ENCODE results near the gene SLC2A1.
"Not testable (repeated sequence)": the region's sequence is repeated elsewhere in the genome, so short reads cannot be mapped to it uniquely, and the experiment has no call there.

Gene SLC2A1

DNA sequence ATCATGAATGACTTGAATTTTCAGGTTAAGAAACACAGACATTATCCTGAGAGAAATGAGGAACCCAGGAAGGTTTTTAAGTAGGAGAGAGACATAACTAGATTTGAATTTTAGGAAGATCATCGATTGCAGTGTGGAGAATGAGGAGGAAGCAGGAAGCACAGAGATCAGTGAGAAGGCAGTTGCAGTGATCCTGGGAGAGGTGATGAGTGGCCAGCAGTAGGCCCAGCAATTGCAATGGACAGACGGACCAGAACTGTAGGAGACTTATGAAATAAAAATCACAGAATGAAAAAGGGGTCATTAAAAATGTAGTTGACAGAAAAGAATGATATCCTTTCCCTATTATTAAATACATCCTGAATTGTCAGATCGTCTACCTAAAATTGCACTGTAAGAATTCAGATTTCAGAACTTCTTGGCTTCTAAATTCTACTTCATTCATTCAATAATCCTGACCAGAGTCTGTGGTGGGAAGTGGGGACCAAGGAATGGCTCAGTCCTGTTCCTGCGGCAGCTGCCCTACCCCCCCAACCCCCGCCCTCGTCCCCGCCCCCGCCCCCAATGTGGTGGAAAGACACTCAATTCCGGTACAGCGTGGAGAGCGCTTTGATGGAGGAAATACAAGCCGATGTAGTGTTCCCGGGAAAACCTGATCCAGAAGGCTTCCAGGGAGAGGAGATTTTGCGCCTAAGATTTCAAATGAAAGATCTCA, 35.1 kb downstream of the SLC2A1 start:
- peak overlapping the region; percentile 71 for H3K4me3 Mint-ChIP-seq
- H3K36me3 Mint-ChIP-seq, result peaks cover 87% of the 10 kb centered on the region
- no peak for ATAC-seq
- peak overlapping the region; percentile 90 for H3K27ac Mint-ChIP-seq
- no peak for DNase-seq (ENCODE audit: low spot score in 2 of 2)
- peaks cover 54% of the 10 kb centered on the region for H3K4me1 Mint-ChIP-seq
- H3K9me3 Mint-ChIP-seq, result no peaks in the 10 kb centered on the region

DNA sequence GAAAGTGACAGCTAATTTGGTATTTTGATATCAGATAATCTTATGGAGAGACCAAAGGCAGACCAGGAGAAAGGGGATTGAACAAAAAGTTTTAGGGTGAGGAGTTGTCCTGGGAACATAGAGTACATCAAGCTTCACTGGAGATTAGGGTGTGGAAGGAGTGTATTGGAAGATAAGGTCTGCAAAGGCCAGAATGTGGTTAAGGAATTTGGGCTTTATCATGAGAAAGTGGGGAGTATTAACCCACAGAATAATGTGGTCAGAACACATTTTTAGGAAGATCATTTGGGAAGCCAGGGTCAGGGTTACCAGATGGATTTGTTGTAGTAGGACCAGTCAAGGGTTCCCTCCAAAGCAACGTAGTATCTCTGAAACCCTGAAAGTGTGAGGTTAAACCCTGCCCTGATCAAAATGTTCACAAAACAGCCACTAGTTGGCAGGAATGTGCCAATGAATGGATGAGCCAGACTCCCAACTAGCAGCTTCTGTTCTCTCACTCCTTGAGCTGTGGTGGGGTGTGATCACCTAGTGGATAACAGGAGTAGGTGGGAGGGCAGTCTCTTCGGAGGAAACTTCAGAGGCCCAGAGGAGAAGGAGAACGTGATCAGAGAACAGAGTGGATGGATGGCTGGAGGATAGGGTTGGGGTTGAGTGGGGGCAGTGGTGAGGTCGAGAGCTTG, 35.8 kb downstream of the SLC2A1 start:
- Mint-ChIP-seq H3K4me3 (peak overlapping the region; percentile 71), H3K36me3 (peaks cover 81% of the 10 kb centered on the region), H3K27ac (peak overlapping the region; percentile 90), H3K9me3 (no peaks in the 10 kb centered on the region), H3K4me1 (peaks cover 47% of the 10 kb centered on the region)
- ATAC-seq (peak; percentile 63), DNase-seq (ENCODE audit: low spot score in 2 of 2) (peak in 1 of 2 donors; percentile 78)

DNA sequence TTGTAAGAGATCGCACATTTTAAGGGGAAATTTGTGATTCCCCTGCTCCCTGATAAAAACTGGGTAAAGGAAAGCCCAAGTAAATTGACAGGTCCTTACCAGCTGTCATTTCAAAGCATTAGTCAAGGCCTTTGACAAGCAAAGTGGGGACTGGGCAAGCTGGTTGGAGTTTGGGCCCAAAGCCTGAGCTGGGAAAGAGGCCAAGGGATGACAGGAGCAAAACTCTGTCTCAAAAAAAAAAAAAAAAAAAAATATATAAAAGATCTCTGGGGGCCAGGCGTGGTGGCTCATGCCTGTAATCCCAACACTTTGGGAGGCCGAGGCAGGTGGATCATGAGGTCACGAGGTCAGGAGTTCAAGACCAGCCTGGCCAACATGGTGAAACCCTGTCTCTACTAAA, 36.9 kb downstream of the SLC2A1 start:
- Mint-ChIP-seq H3K9me3 (no peaks in the 10 kb centered on the region), H3K27ac (peak overlapping the region; percentile 34), H3K4me3 (no peak overlapping the region), H3K36me3 (peaks cover 70% of the 10 kb centered on the region), H3K4me1 (peaks cover 36% of the 10 kb centered on the region)
- ATAC-seq, result no peak
- DNase-seq (ENCODE audit: low spot score in 2 of 2), result peak in 1 of 2 donors; percentile 40

DNA sequence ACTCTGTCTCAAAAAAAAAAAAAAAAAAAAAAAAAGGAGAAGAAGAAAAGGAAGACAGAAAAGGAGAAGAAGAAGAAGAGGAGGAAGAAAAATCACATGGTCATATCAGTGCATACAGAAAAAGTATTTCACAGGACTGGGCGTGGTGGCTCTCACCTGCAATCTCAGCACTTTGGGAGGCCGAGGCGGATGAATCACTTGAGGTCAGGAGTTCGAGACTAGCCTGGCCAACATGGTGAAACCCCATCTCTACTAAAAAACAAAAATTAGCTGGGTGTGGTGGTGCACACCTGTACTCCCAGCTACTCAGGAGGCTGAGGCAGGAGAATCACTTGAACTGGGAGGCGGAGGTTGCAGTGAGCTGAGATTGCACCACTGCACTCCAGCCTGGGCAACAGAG, 39.0 kb downstream of the SLC2A1 start:
- DNase-seq (ENCODE audit: low spot score in 2 of 2); ATAC-seq; H3K4me3 Mint-ChIP-seq; H3K9me3 Mint-ChIP-seq: not testable (repeated sequence)
- H3K4me1 Mint-ChIP-seq, result peaks cover 23% of the 10 kb centered on the region
- peaks cover 49% of the 10 kb centered on the region for H3K36me3 Mint-ChIP-seq
- peak overlapping the region; percentile 61 for H3K27ac Mint-ChIP-seq

DNA sequence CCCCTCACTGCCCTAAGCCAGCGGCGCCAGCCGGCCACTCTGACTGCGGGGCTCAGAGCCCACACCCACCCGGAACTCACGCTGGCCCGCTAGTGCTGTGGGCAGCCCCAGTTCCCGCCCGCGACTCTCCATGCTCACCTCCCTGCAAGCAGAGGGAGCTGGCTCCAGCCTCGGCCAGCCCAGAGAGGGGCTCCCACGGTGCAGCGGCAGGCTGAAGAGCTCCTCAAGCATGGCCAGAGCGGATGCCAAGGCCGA, 41.5 kb downstream of the SLC2A1 start:
- ATAC-seq, result no peak
- Mint-ChIP-seq H3K9me3 (no peaks in the 10 kb centered on the region), H3K4me1 (no peaks in the 10 kb centered on the region), H3K27ac (no peak overlapping the region), H3K4me3 (no peak overlapping the region), H3K36me3 (peaks cover 25% of the 10 kb centered on the region)
- no peak for DNase-seq (ENCODE audit: low spot score in 2 of 2)

DNA sequence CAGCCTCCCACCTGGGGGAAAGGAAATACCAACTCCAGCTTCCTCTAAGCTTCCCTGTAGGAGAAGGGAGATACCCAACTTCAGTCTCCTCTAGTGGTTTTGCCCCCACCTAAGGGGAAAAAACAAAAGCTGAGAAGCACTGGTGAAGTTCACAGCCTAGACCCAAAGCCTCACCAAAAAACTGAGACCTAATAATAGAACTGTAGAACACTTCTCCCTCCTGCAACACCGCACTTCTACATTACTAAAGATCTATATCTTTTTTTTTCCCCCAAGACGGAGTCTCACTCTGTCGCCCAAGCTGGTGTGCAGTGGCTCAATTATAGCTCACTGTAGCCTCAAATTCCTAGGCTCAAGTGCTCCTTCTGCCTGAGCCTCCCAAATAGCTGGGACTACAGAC, 43.2 kb downstream of the SLC2A1 start:
- Mint-ChIP-seq H3K36me3 (peaks cover 8% of the 10 kb centered on the region), H3K4me1 (no peaks in the 10 kb centered on the region), H3K27ac (no peak overlapping the region), H3K9me3 (no peaks in the 10 kb centered on the region), H3K4me3 (no peak overlapping the region)
- DNase-seq (ENCODE audit: low spot score in 2 of 2) (no peak), ATAC-seq (no peak)

DNA sequence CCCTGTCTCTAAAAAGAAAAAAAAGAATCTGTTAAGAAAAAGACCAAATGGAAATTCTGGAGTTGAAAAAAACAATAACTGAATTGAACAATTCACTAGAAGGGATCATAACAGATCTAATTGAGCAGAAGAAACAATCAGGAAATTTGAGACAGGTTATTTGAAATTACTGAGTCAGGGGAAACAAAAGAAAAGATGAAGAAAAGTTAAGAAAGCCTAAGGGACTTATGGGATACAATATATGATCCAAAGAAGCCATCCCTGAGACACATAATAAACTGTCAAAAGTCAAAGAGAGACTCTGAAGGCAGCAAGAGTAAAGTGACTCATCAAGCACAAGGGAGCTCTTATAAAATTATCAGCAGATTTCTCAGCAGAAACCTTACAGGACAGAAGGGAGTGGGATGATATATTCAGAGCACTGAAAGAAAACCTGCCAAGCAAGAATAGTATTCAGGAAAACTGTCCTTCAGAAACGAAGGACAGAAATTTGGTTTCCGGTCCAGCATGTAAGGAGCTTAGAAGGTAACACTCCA, 44.5 kb downstream of the SLC2A1 start:
- Mint-ChIP-seq H3K9me3 (no peaks in the 10 kb centered on the region), H3K4me3 (no peak overlapping the region), H3K4me1 (no peaks in the 10 kb centered on the region), H3K27ac (no peak overlapping the region), H3K36me3 (peaks cover 3% of the 10 kb centered on the region)
- ATAC-seq, result no peak
- no peak for DNase-seq (ENCODE audit: low spot score in 2 of 2)

DNA sequence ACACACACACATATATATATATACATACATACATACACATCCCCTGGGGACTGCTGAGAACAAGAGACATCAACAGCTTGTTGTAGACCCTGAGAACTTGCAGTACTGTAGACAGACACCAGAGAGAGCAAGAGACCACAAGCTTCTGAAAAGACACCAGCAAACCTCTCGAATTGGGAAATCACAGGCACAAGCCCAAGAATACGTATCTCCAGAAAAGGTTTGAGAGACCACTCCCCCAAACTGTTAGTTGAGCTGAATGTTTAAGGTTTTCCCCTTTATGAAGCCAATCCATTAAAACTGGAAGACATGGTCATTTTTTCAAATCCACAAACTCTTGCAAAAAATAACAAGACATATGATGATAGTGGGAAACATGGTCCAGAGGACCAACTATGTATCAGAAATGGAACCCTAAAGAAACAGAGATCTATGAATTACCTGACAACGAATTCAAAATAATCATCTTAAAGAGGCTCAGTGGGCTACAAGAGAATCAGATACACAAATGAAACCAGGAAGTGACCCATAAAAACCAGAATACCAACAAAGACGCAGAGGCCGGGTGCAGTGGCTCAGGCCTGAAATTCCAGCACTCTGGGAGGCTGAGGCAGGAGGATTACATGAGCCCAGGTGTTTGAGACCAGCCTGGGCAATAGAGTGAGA, 45.1 kb downstream of the SLC2A1 start:
- Mint-ChIP-seq H3K4me1 (no peaks in the 10 kb centered on the region), H3K4me3 (no peak overlapping the region), H3K36me3 (no peaks in the 10 kb centered on the region), H3K27ac (no peak overlapping the region), H3K9me3 (no peaks in the 10 kb centered on the region)
- ATAC-seq (peak; percentile 89), DNase-seq (ENCODE audit: low spot score in 2 of 2) (peak in 1 of 2 donors; percentile 77)

DNA sequence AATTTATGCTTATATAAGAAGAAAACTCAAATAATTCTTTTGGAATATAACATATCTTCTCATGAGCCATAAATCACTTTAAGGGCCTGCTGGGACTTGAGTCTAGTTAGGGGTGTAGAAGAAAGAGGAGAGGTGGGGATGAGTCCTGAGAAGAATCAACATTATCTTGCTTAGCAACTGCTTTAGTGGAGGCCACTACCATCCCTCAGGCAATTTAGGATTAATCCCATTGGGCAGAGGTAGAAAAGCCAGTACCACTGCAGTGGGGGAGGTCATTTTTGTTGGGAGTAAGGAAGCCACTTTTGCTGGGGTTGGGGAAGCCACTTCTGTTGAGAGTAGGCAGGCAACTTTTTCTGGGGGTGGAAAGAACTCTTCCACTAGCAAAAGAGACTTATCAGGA, 47.7 kb downstream of the SLC2A1 start:
- H3K27ac Mint-ChIP-seq, result no peak overlapping the region
- DNase-seq (ENCODE audit: low spot score in 2 of 2) (no peak), ATAC-seq (no peak)
- no peaks in the 10 kb centered on the region for H3K36me3 Mint-ChIP-seq
- no peak overlapping the region for H3K4me3 Mint-ChIP-seq
- H3K9me3 Mint-ChIP-seq, result no peaks in the 10 kb centered on the region
- H3K4me1 Mint-ChIP-seq, result no peaks in the 10 kb centered on the region

DNA sequence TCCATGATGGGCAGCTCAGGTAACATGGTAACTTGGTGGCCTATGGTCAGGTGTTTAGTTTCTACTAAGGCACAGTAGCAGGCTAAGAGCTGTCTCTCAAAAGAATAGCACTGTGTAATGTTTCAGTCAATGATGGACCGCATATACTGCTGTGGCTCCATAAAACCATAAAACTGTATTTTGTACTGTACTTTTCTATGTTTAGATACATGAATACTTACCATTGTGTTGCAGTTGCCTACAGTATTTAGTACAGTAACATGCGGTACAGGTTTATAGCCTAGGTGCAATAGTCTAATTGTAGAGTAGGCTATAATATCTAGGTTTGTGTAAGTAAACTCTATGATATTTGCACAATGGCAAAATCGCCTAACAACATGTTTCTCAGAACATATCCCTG, 50.6 kb downstream of the SLC2A1 start:
- ATAC-seq, result no peak
- Mint-ChIP-seq H3K9me3 (no peaks in the 10 kb centered on the region), H3K4me1 (no peaks in the 10 kb centered on the region), H3K4me3 (no peak overlapping the region), H3K27ac (no peak overlapping the region), H3K36me3 (no peaks in the 10 kb centered on the region)
- DNase-seq (ENCODE audit: low spot score in 2 of 2), result no peak

DNA sequence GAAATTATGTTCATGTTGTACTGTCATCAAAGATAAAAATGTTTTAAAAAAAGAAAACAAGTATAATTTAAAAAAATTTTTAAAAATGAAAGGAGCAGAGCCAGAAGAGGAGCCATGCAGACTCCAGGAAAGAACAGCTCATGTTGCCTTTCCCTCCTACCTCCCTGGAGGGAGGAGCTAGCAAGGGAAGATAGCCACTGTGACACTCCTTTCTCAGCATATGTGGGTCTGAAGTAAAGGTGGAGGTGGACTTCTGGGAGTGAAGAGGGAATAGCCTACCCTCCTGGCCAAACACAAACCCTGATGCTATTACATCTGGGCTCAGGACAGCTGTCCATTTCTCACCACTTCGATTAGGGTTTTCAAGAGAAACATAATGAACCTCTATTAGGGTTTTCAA, 54.2 kb downstream of the SLC2A1 start:
- Mint-ChIP-seq H3K4me3 (no peak overlapping the region), H3K36me3 (no peaks in the 10 kb centered on the region), H3K9me3 (no peaks in the 10 kb centered on the region), H3K27ac (no peak overlapping the region), H3K4me1 (no peaks in the 10 kb centered on the region)
- ATAC-seq (no peak), DNase-seq (ENCODE audit: low spot score in 2 of 2) (no peak)

DNA sequence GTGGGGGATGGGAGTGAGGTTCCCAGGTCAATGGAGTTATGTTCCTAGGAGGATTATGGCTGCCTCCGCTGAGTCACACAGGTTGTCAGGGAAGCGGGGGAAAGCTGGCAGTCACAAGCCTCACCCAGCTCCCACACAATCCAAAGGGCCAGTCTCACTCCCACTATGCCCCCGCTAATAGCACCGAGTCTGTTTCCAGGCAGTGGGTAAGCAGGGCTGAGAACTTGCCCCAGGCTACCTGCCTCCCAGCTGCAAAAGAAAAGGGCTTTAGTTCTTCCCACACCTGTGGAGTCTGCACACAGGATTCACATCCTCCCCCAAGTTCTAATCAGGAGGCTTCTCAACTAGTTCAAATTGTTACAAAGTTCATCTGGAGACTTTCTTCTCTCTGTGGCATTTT, 58.7 kb downstream of the SLC2A1 start:
- not testable (repeated sequence) for ATAC-seq, H3K4me3 Mint-ChIP-seq, H3K27ac Mint-ChIP-seq

DNA sequence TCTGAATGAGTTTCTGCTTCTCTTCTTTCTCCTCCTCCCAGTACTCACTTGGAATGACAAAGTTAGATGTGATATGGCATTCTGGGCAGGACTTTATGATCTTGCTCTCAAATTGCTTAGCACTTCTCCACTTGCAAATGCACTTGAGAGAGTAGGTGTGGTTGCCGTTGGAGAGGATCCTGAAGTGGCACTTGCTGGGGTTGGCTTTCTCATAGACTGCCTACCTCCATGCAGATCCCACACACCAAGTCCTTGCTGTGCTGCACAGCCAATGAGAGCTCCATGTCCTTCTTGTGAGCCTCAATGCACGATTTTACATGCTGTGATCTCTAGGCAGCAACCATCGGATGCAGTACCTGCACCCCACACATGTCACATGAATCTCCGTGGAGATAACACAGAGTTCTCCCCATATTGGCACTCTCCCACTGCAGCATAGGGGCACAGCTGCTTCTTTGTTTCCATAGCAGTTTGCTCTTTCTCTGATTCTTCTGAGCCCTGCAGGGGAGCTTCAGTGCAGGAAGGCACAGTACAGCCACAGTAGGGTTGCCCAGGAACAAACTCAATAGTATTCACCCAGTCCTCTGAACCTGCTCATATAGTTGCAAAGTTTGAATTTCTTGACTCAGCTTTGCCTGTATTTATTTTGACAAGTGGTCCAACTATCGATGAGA, 67.1 kb downstream of the SLC2A1 start:
- no peak overlapping the region for H3K27ac Mint-ChIP-seq

More for the DNA sequence above, 58.7 kb downstream of the SLC2A1 start:
- not testable (repeated sequence) for H3K4me1 Mint-ChIP-seq; H3K9me3 Mint-ChIP-seq; DNase-seq (ENCODE audit: low spot score in 2 of 2); H3K36me3 Mint-ChIP-seq

DNA sequence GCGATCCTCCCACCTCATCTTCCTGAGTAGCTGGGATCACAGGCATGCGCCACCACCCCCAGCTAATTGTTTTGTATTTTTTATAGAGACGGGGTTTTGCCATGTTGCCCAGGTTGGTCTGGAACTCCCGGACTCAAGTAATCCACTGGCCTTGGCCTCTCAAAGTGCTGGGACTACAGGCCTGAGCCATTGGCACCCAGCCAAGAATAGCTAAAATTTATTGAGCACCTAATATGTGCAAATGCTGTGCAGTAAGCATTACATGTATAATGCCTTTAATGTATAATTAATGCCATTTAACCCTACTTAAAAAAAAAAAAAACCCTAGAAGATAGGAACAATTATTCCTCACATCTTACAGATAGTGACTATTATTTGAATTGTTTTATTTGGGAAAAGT, 69.4 kb downstream of the SLC2A1 start:
- no peaks in the 10 kb centered on the region for H3K4me1 Mint-ChIP-seq
- no peaks in the 10 kb centered on the region for H3K36me3 Mint-ChIP-seq
- no peaks in the 10 kb centered on the region for H3K9me3 Mint-ChIP-seq
- no peak overlapping the region for H3K27ac Mint-ChIP-seq
- DNase-seq (ENCODE audit: low spot score in 2 of 2), result no peak
- no peak overlapping the region for H3K4me3 Mint-ChIP-seq
- ATAC-seq, result no peak

More for the DNA sequence above, 67.1 kb downstream of the SLC2A1 start:
- H3K4me1 Mint-ChIP-seq, result no peaks in the 10 kb centered on the region
- DNase-seq (ENCODE audit: low spot score in 2 of 2), result no peak
- H3K4me3 Mint-ChIP-seq, result no peak overlapping the region
- ATAC-seq, result no peak
- no peaks in the 10 kb centered on the region for H3K36me3 Mint-ChIP-seq
- H3K9me3 Mint-ChIP-seq, result no peaks in the 10 kb centered on the region

DNA sequence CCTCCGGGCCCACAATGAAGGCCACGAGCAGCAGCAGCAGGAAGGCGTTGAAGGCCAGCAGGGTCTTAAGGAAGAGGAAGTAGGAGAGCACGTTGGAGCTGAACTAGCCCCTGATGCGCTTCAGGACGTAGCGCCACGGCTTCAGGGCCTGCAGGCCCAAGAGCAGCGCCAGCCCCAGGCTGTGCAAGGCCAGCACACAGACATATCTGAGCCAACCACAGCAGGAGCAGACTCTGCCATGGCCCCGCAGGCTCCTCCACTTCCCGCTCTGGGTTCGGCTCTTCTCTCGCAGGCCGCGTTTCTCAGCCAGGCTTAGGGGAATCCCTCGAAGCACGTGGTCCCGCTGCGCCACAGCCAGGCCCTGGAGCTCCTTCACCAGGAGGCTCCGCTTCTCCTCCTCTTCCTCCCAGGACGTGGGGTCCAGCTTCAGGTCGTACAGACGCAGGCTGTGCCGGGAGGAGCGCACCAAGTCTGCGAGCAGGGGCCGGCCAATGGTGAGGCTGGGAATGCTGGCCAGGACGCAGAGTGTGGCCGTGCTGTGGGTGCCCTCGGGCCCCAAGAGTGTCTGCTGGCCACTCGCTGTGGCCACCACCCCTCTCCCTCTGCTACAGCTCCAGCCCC, 70.5 kb downstream of the SLC2A1 start:
- Mint-ChIP-seq H3K4me1 (no peaks in the 10 kb centered on the region), H3K9me3 (no peaks in the 10 kb centered on the region), H3K4me3 (no peak overlapping the region), H3K27ac (no peak overlapping the region), H3K36me3 (no peaks in the 10 kb centered on the region)
- ATAC-seq (no peak), DNase-seq (ENCODE audit: low spot score in 2 of 2) (no peak)

Measured in stimulated activated effector memory CD8-positive, alpha-beta T cell treated with anti-CD3 and anti-CD28 coated beads, Interleukin-12 subunit alpha, Interleukin-12 subunit beta, amount 100 ng/mL, for 72 hours (primary cell).